Stimulated activated effector memory CD8-positive, alpha-beta T cell treated with anti-CD3 and anti-CD28 coated beads, Interleukin-12 subunit alpha, Interleukin-12 subunit beta, amount 100 ng/mL, for 72 hours (primary cell): ENCODE measurements around the gene DNMBP.
A peak's percentile ranks its signal among the peaks of the same experiment; 100 is the strongest.
"Not testable (repeated sequence)": the region's sequence is repeated elsewhere in the genome, so short reads cannot be mapped to it uniquely, and the experiment has no call there.

ENCODE experiments used
- ATAC-seq: fragments of 150-1000 bp; cut with Tn5 transposase; 2 replicates; pipeline ENCODE4 v1.10.0; 2021
- DNase-seq, 2 donors: peaks; one replicate each; pipeline ENCODE4 v3.0.0; 2021 to 2022; ENCODE audit warnings: low spot score in 2 of 2
- H3K27ac Mint-ChIP-seq: one replicate; pipeline ENCODE4 v1.8.0; 2022; ENCODE audit warnings: mild to moderate bottlenecking, mixed read lengths
- H3K36me3 Mint-ChIP-seq: one replicate; pipeline ENCODE4 v1.8.0; 2022; ENCODE audit warnings: mild to moderate bottlenecking, mixed read lengths
- H3K4me1 Mint-ChIP-seq: one replicate; pipeline ENCODE4 v1.8.0; 2022; ENCODE audit warnings: mixed read lengths
- H3K4me3 Mint-ChIP-seq: one replicate; pipeline ENCODE4 v1.8.0; 2022; ENCODE audit warnings: mild to moderate bottlenecking, mixed read lengths
- H3K9me3 Mint-ChIP-seq: one replicate; pipeline ENCODE4 v1.8.0; 2022; ENCODE audit warnings: mixed read lengths

DNMBP gene

GRCh38 chr10:100027416-100027815, 17.7 kb upstream of the DNMBP start:
- Mint-ChIP-seq H3K4me3 (no peak overlapping the region), H3K9me3 (peaks cover 3% of the 10 kb centered on the region), H3K36me3 (no peaks in the 10 kb centered on the region), H3K4me1 (no peaks in the 10 kb centered on the region), H3K27ac (no peak overlapping the region)
- no peak for DNase-seq
- no peak for ATAC-seq

GRCh38 chr10:100025576-100025975, 15.8 kb upstream of the DNMBP start:
- H3K36me3 Mint-ChIP-seq = no peaks in the 10 kb centered on the region
- H3K4me1 Mint-ChIP-seq = peaks cover 4% of the 10 kb centered on the region
- H3K9me3 Mint-ChIP-seq = peaks cover 3% of the 10 kb centered on the region
- ATAC-seq = no peak
- DNase-seq = no peak
- H3K27ac Mint-ChIP-seq = no peak overlapping the region
- H3K4me3 Mint-ChIP-seq = no peak overlapping the region

GRCh38 chr10:100024748-100025147, 15.0 kb upstream of the DNMBP start:
- H3K9me3 Mint-ChIP-seq = peaks cover 3% of the 10 kb centered on the region
- DNase-seq (no peak), ATAC-seq (no peak)
- H3K4me3 Mint-ChIP-seq = no peak overlapping the region
- H3K4me1 Mint-ChIP-seq = peaks cover 13% of the 10 kb centered on the region
- H3K36me3 Mint-ChIP-seq = no peaks in the 10 kb centered on the region
- H3K27ac Mint-ChIP-seq = no peak overlapping the region

GRCh38 chr10:100022403-100022802, 12.7 kb upstream of the DNMBP start:
- H3K27ac Mint-ChIP-seq = no peak overlapping the region
- DNase-seq (no peak), ATAC-seq (no peak)
- peaks cover 13% of the 10 kb centered on the region for H3K4me1 Mint-ChIP-seq
- H3K9me3 Mint-ChIP-seq = no peaks in the 10 kb centered on the region
- H3K4me3 Mint-ChIP-seq = no peak overlapping the region
- H3K36me3 Mint-ChIP-seq = no peaks in the 10 kb centered on the region

- no peak for DNase-seq
- Mint-ChIP-seq H3K27ac (no peak overlapping the region), H3K9me3 (no peaks in the 10 kb centered on the region), H3K36me3 (no peaks in the 10 kb centered on the region), H3K4me1 (peaks cover 13% of the 10 kb centered on the region), H3K4me3 (no peak overlapping the region)
- ATAC-seq = no peak
Measured at GRCh38 chr10:100021322-100021721, 11.6 kb upstream of the DNMBP start.

- Mint-ChIP-seq H3K9me3 (no peaks in the 10 kb centered on the region), H3K4me3 (no peak overlapping the region), H3K36me3 (no peaks in the 10 kb centered on the region), H3K27ac (no peak overlapping the region), H3K4me1 (peaks cover 13% of the 10 kb centered on the region)
- DNase-seq (no peak), ATAC-seq (no peak)
Measured at GRCh38 chr10:100020886-100021253, 11.1 kb upstream of the DNMBP start.

GRCh38 chr10:100020142-100020885, 10.6 kb upstream of the DNMBP start:
- Mint-ChIP-seq H3K4me1 (peaks cover 13% of the 10 kb centered on the region), H3K4me3 (no peak overlapping the region), H3K27ac (no peak overlapping the region), H3K36me3 (no peaks in the 10 kb centered on the region), H3K9me3 (no peaks in the 10 kb centered on the region)
- peak; percentile 91 for ATAC-seq
- DNase-seq = peak in 1 of 2 donors; percentile 49

- no peak for DNase-seq
- H3K9me3 Mint-ChIP-seq = no peaks in the 10 kb centered on the region
- no peak overlapping the region for H3K27ac Mint-ChIP-seq
- ATAC-seq = no peak
- no peak overlapping the region for H3K4me3 Mint-ChIP-seq
- H3K4me1 Mint-ChIP-seq = peaks cover 13% of the 10 kb centered on the region
- H3K36me3 Mint-ChIP-seq = no peaks in the 10 kb centered on the region
Measured at GRCh38 chr10:100019787-100020141, 10.0 kb upstream of the DNMBP start.

GRCh38 chr10:100014071-100014762, 4.5 kb upstream of the DNMBP start:
- Mint-ChIP-seq H3K4me1 (peaks cover 11% of the 10 kb centered on the region), H3K27ac (no peak overlapping the region), H3K36me3 (peaks cover 4% of the 10 kb centered on the region), H3K4me3 (no peak overlapping the region), H3K9me3 (no peaks in the 10 kb centered on the region)
- DNase-seq (no peak), ATAC-seq (no peak)

GRCh38 chr10:100013621-100014020, 3.9 kb upstream of the DNMBP start:
- Mint-ChIP-seq H3K27ac (no peak overlapping the region), H3K36me3 (peaks cover 4% of the 10 kb centered on the region), H3K4me3 (no peak overlapping the region), H3K9me3 (no peaks in the 10 kb centered on the region), H3K4me1 (peaks cover 11% of the 10 kb centered on the region)
- no peak for ATAC-seq
- DNase-seq = no peak

- not testable (repeated sequence) for DNase-seq, ATAC-seq, H3K4me3 Mint-ChIP-seq, H3K27ac Mint-ChIP-seq, H3K9me3 Mint-ChIP-seq, H3K36me3 Mint-ChIP-seq
- H3K4me1 Mint-ChIP-seq = peaks cover 27% of the 10 kb centered on the region
Measured at GRCh38 chr10:100011906-100012305, 2.2 kb upstream of the DNMBP start.

- no peak for DNase-seq
- ATAC-seq = peak; percentile 83
- H3K4me1 Mint-ChIP-seq = peaks cover 39% of the 10 kb centered on the region
Measured at GRCh38 chr10:100009283-100009792, 409 bp downstream of the DNMBP start.

GRCh38 chr10:100008708-100009282, 952 bp downstream of the DNMBP start:
- ATAC-seq (no peak), DNase-seq (no peak)
- H3K4me3 Mint-ChIP-seq = peak overlapping the region; percentile 79
- no peaks in the 10 kb centered on the region for H3K9me3 Mint-ChIP-seq
- peaks cover 4% of the 10 kb centered on the region for H3K36me3 Mint-ChIP-seq
- peaks cover 39% of the 10 kb centered on the region for H3K4me1 Mint-ChIP-seq
- H3K27ac Mint-ChIP-seq = no peak overlapping the region

More at GRCh38 chr10:100009283-100009792, 409 bp downstream of the DNMBP start:
- Mint-ChIP-seq H3K27ac (peak overlapping the region; percentile 32), H3K9me3 (no peaks in the 10 kb centered on the region), H3K4me3 (peak overlapping the region; percentile 79), H3K36me3 (peaks cover 4% of the 10 kb centered on the region)

GRCh38 chr10:100008142-100008522, 1.6 kb downstream of the DNMBP start:
- no peak overlapping the region for H3K27ac Mint-ChIP-seq
- peaks cover 4% of the 10 kb centered on the region for H3K36me3 Mint-ChIP-seq
- peak overlapping the region; percentile 79 for H3K4me3 Mint-ChIP-seq
- ATAC-seq (no peak), DNase-seq (no peak)
- peaks cover 39% of the 10 kb centered on the region for H3K4me1 Mint-ChIP-seq
- H3K9me3 Mint-ChIP-seq = no peaks in the 10 kb centered on the region

- ATAC-seq = no peak
- Mint-ChIP-seq H3K9me3 (no peaks in the 10 kb centered on the region), H3K4me1 (peaks cover 39% of the 10 kb centered on the region), H3K36me3 (peaks cover 4% of the 10 kb centered on the region), H3K4me3 (peak overlapping the region; percentile 79), H3K27ac (no peak overlapping the region)
- no peak for DNase-seq
Measured at GRCh38 chr10:100007231-100008141, 2.3 kb downstream of the DNMBP start.
